ENCODE results near the gene C1QL3. TPM values are rescaled to one million over a fixed set of nuclear protein-coding genes. Genes with fewer than 3 reads are reported as not detected.

C1QL3 gene
- total RNA-seq, 1 experiment from 2014 or later, result 4.0 TPM

- peaks cover 14% of the 10 kb centered on the region for H3K23me2 ChIP-seq (ENCODE audit: insufficient read length, low read depth, low read length, poor library complexity, severe bottlenecking)
- H2BK5ac ChIP-seq (ENCODE audit: insufficient read length, low read length), result no peak overlapping the region
- no peaks in the 10 kb centered on the region for H3K79me2 ChIP-seq (ENCODE audit: insufficient read depth, low read length)
- no peak overlapping the region for H3K27ac ChIP-seq (ENCODE audit: insufficient read length, low read depth, low read length)
- no peak overlapping the region for H3T11ph ChIP-seq (ENCODE audit: low read length)
- H3K36me3 Mint-ChIP-seq (ENCODE audit: insufficient read depth in 1 of 3, low read depth in 3 of 3), result no peaks in the 10 kb centered on the region; a peak in 1 of 7 replicates
- H2BK12ac ChIP-seq (ENCODE audit: insufficient read length, low read depth, low read length), result no peak overlapping the region
- H2AK5ac ChIP-seq (ENCODE audit: insufficient read length, low read length), result no peak overlapping the region
- TF ChIP-seq CTCF (conservative IDR thresholded peaks at IDR 0.05), result no peak
- no CpG with 5 or more reads among the region's 104 CpGs for whole genome bisulfite sequencing (ENCODE audit: extremely low coverage, insufficient read length, low lambda C conversion rate)
- H4K8ac ChIP-seq (replicated peaks; ENCODE audit: insufficient read length, low read depth, low read length), result no peak overlapping the region
- no peaks in the 10 kb centered on the region for H3K4me1 ChIP-seq (ENCODE audit: insufficient read depth, low read length)
- H3K27me3 Mint-ChIP-seq (ENCODE audit: low read depth), result peaks cover 53% of the 10 kb centered on the region
- H2BK15ac ChIP-seq (ENCODE audit: low read depth, low read length), result no peak overlapping the region
- H2BK20ac ChIP-seq (ENCODE audit: low read depth, low read length, poor library complexity, severe bottlenecking), result no peak overlapping the region
- H3K4me1 Mint-ChIP-seq, result peaks cover 31 to 32% of the 10 kb centered on the region in 2 experiments
- H4K20me1 ChIP-seq (ENCODE audit: control insufficient read depth, insufficient read depth, insufficient read length), result no peaks in the 10 kb centered on the region
- peak; percentile 38 for DNase-seq
- no peak overlapping the region for H3K56ac ChIP-seq (ENCODE audit: insufficient read length, low read depth, low read length)
- peak overlapping the region; percentile 76 to 93 for H3K4me3 Mint-ChIP-seq
- no peak overlapping the region for H2BK120ac ChIP-seq (ENCODE audit: low read depth, low read length, poor library complexity, severe bottlenecking)
- no peak overlapping the region for H4K91ac ChIP-seq (ENCODE audit: insufficient read length, low read depth, low read length)
- no peak overlapping the region for H3K27ac Mint-ChIP-seq
- no peak overlapping the region for H4K5ac ChIP-seq (ENCODE audit: insufficient read length, low read depth, low read length)
- H3K18ac ChIP-seq (ENCODE audit: insufficient read length, low read depth, low read length), result no peak overlapping the region
- no peak overlapping the region for H3K4ac ChIP-seq (ENCODE audit: low read depth, low read length)
- H3K27me3 ChIP-seq (ENCODE audit: insufficient read depth, low read length), result peaks cover 21% of the 10 kb centered on the region; the same call in 1 of the 2 replicates
- H3K9me3 ChIP-seq (ENCODE audit: control insufficient read depth, low read depth, low read length), result no peaks in the 10 kb centered on the region
- H2AFZ ChIP-seq (ENCODE audit: low read length), result no peak overlapping the region
- H3K4me2 ChIP-seq (ENCODE audit: insufficient read depth, insufficient read length, low read length), result peak overlapping the region; percentile 82
- H3K79me1 ChIP-seq (ENCODE audit: insufficient read depth, low read depth, low read length, poor library complexity, severe bottlenecking), result no peaks in the 10 kb centered on the region
- peak overlapping the region; percentile 41 for H3K9ac ChIP-seq (ENCODE audit: extremely low read depth, insufficient read length, low read length)
- H3K23ac ChIP-seq (ENCODE audit: insufficient read length, low read depth, low read length), result no peak overlapping the region
- peaks cover 0 to 2% of the 10 kb centered on the region in 2 experiments; a peak in 1 of 5 replicates for H3K9me3 Mint-ChIP-seq
- peak overlapping the region; percentile 75; the same call in 1 of the 2 replicates for H3K14ac ChIP-seq (ENCODE audit: insufficient read depth, low read length)
Observed at GRCh38 chr10:16519908-16520861, 1.5 kb downstream of the C1QL3 start.

All from H9 (cell line).